Kidney epithelial cell (primary cell): ENCODE data around the gene DYNLRB1. TPM values are rescaled to one million over a fixed set of nuclear protein-coding genes. Genes with fewer than 3 reads are reported as not detected.

ENCODE experiments used
- DNase-seq: peaks from one replicate; pipeline ENCODE4 v3.0.0-alpha.2; 2010; ENCODE audit warnings: low read depth
- H3K27me3 ChIP-seq: 2 replicates; pipeline ENCODE4 v1.6.0; 2011; ENCODE audit warnings: low read length; ENCODE audit not compliant: control insufficient read depth, insufficient read depth
- H3K36me3 ChIP-seq: 2 replicates; pipeline ENCODE4 v1.5.1; 2011; ENCODE audit warnings: low read length; ENCODE audit not compliant: control insufficient read depth, insufficient read depth
- H3K4me3 ChIP-seq: 2 replicates; pipeline ENCODE4 v1.5.1; 2011; ENCODE audit warnings: low read depth, mild to moderate bottlenecking, control low read depth, low read length
- CTCF ChIP-seq: IDR thresholded peaks from 2 replicates; pipeline ENCODE4 v1.5.1; 2011; ENCODE audit warnings: mild to moderate bottlenecking, moderate library complexity, low read length, control low read depth, inconsistent platforms; ENCODE audit not compliant: insufficient read depth, poor library complexity, severe bottlenecking
- total RNA-seq: library from RNA; depleted of rRNA; stranded (reverse); fragments of >200 nt; gene quantifications from 2 replicates; pipeline ENCODE4 v1.2.3, GENCODE V29; 2015

The DYNLRB1 gene
- total RNA-seq, 1 donor from 2014 or later, result 143 TPM

GRCh38 chr20:34529742-34530141 lies 13.5 kb downstream of the DYNLRB1 start:
- Histone ChIP-seq H3K27me3 (no peaks in the 10 kb centered on the region), H3K36me3 (peaks cover 2% of the 10 kb centered on the region), H3K4me3 (no peak overlapping the region)
- no peak for DNase-seq
- TF ChIP-seq CTCF, result no peak

DNA sequence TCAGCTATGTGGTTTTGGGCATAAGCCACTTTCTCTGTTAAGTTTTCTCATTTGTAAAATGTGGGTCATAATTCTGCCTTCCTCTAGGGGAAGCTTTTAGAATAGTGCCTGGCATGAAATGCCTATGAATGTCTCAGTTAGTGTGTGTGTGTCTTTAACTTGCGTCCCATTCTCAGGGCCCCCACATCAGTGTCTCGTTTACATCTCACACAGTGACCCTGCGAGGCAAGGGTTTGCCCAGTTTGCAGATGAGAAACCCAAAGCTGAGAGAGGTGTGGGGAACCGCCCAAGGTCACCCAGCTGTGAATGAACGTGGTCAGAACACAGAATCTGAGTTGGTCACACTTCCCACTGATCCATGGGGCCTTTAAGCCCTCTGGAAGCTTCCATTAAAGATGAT lies 14.1 kb downstream of the DYNLRB1 start:
- Histone ChIP-seq H3K27me3 (no peaks in the 10 kb centered on the region), H3K4me3 (no peak overlapping the region), H3K36me3 (peaks cover 2% of the 10 kb centered on the region)
- TF ChIP-seq CTCF, result no peak
- DNase-seq, result no peak

DNA sequence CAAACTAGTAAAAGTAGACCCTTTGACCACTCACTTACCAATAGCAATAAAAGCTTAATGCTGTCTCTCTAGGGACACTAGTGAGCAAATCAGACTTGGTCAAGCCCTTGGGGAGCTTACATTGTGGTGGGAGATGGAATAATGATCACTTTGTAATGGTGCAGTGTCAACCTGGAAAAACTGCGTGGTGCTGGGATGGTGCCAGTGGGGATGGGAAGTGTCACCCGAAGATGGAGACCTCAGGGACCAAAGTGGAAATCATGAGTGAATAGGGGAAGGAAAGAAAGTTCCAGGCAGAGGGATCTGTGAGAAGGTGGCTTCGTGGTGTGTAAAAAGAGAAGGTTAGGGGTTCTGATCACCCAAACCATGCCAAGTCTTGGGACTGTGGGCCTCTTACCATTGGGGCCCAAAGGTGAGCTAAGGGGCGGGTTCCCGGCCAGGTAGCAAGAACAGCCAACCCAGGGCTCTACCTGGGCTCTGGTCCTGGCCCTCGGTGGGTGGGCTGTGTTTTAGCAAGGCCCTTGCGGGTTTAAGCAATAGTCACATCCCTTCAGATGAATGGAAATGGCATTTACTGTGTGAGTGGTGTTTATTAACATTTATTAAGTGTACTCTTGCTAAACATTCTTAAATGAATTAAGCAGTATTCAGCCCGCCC lies 15.5 kb downstream of the DYNLRB1 start:
- Histone ChIP-seq H3K36me3 (peaks cover 2% of the 10 kb centered on the region), H3K27me3 (no peaks in the 10 kb centered on the region), H3K4me3 (no peak overlapping the region)
- TF ChIP-seq CTCF, result no peak
- no peak for DNase-seq

GRCh38 chr20:34532320-34532719 lies 16.1 kb downstream of the DYNLRB1 start:
- Histone ChIP-seq H3K36me3 (peaks cover under 1% of the 10 kb centered on the region), H3K4me3 (no peak overlapping the region), H3K27me3 (no peaks in the 10 kb centered on the region)
- no peak for DNase-seq
- no peak for TF ChIP-seq CTCF

- Histone ChIP-seq H3K27me3 (no peaks in the 10 kb centered on the region), H3K36me3 (peaks cover under 1% of the 10 kb centered on the region), H3K4me3 (no peak overlapping the region)
- no peak for DNase-seq
- no peak for TF ChIP-seq CTCF
These were observed 16.5 kb downstream of the DYNLRB1 start for GRCh38 chr20:34532756-34533155.

DNA sequence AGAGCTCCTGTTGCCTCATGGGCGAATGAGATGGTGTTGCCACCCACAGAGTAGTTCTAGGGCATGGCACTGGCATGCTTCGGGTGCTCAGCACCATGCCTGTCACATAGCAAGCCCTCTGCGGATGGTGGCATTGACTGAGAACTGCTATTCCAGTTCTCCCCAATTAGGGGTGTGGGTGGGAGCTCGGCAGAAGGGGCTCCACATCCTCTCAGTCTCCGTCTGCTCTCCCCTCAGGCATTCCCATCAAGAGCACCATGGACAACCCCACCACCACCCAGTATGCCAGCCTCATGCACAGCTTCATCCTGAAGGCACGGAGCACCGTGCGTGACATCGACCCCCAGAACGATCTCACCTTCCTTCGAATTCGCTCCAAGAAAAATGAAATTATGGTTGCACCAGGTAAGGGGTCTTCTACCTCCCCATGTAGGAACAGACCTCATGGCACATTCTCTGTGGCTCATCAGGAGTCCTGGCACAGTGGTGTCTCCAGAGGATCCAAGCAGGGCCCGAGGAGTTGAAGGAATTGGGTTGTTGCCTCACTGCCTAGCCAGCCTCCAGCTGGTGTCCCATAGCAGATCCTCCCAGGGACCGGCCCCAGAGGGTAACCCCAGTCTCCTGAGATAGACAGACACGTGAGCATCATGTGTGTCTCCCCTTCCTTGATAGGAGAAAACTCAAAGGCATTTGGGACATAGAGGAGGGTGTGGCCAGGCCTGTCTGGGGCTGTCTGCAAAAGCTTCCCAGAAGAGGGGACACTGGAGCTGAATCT lies 18.4 kb downstream of the DYNLRB1 start:
- H3K27me3 ChIP-seq, result no peaks in the 10 kb centered on the region
- no peak for DNase-seq
- peaks cover 2% of the 10 kb centered on the region for H3K36me3 ChIP-seq
- TF ChIP-seq CTCF, result no peak
- no peak overlapping the region for H3K4me3 ChIP-seq
